OCI-LY7 (cell line): ENCODE results near the gene NRROS.

Experiments used
- CTCF ChIP-seq: fragments of 200-600 bp; sonication (generic); conservative IDR thresholded peaks from 2 replicates; pipeline ENCODE4 v1.5.1; 2014; ENCODE audit warnings: mild to moderate bottlenecking, antibody characterized with exemption, low read length, moderate library complexity, mixed read lengths
- EZH2phosphoT487 ChIP-seq: fragments of 200-600 bp; sonication (generic); IDR thresholded peaks from 2 replicates; pipeline ENCODE4 v1.6.1; 2018; ENCODE audit warnings: low read depth, borderline replicate concordance, mild to moderate bottlenecking, mixed run types, antibody characterized with exemption, low read length, moderate library complexity, mixed read lengths

GRCh38 chr3:196640297-196641018, 964 bp downstream of the NRROS start:
- TF ChIP-seq CTCF (no peak), EZH2phosphoT487 (no peak)
